ENCODE results near the gene RBM47.

The RBM47 gene

GRCh38 chr4:40375095-40375494 lies 254.6 kb downstream of the RBM47 start:
- Histone ChIP-seq H3K36me3 (ENCODE audit: control insufficient read depth in 1 of 2, insufficient read depth in 2 of 2, low read length in 2 of 2) (no peaks in the 10 kb centered on the region), H3K4me3 (ENCODE audit: low read depth in 1 of 2, low read length in 2 of 2) (no peak overlapping the region), H3K9me3 (ENCODE audit: control insufficient read depth in 1 of 2, low read length in 2 of 2) (no peaks in the 10 kb centered on the region), H3K27ac (ENCODE audit: low read length) (no peak overlapping the region), H3K27me3 (ENCODE audit: low read depth, low read length) (no peaks in the 10 kb centered on the region), H3K4me1 (ENCODE audit: control insufficient read depth in 1 of 2, insufficient read depth in 2 of 2, low read length in 2 of 2) (no peaks in the 10 kb centered on the region)

- Histone ChIP-seq H3K4me3 (ENCODE audit: low read depth in 1 of 2, low read length in 2 of 2) (no peak overlapping the region), H3K27ac (ENCODE audit: low read length) (no peak overlapping the region), H3K36me3 (ENCODE audit: control insufficient read depth in 1 of 2, insufficient read depth in 2 of 2, low read length in 2 of 2) (no peaks in the 10 kb centered on the region), H3K9me3 (ENCODE audit: control insufficient read depth in 1 of 2, low read length in 2 of 2) (no peaks in the 10 kb centered on the region), H3K4me1 (ENCODE audit: control insufficient read depth in 1 of 2, insufficient read depth in 2 of 2, low read length in 2 of 2) (no peaks in the 10 kb centered on the region), H3K27me3 (ENCODE audit: low read depth, low read length) (no peaks in the 10 kb centered on the region)
Measured at GRCh38 chr4:40373636-40374035, 256.0 kb downstream of the RBM47 start.

All from muscle layer of duodenum (tissue), 2 donors.